HG02938 (cell line): Measurements from ENCODE around the gene GLI1.
A peak's percentile ranks its signal among the peaks of the same experiment; 100 is the strongest.
"Not testable (repeated sequence)": the region's sequence is repeated elsewhere in the genome, so short reads cannot be mapped to it uniquely, and the experiment has no call there.

Experiments
- ATAC-seq: cut with Tn5 transposase; IDR thresholded peaks from one replicate; pipeline ENCODE4 v1.9.1; 2021; ENCODE audit warnings: mild to moderate bottlenecking, moderate library complexity; ENCODE audit not compliant: unreplicated experiment

The GLI1 gene

DNA sequence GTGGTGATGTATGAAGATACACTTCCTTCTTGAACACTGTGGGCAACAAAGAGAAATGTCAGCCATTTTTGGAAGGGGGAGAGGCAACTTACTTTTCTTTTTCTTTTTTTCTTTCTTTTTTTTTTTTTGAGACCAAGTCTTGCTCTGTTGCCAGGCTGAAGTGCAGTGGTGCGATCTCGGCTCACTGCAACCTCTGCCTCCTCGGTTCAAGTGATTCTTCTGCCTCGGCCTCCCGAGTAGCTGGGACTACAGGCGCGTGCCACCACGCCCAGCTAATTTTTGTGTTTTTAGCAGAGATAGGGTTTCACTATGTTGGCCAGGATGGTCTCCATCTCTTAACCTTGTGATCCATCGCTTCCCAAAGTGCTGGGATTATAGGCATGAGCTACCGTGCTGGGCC, 58.1 kb downstream of the GLI1 start:
- ATAC-seq, result not testable (repeated sequence)

DNA sequence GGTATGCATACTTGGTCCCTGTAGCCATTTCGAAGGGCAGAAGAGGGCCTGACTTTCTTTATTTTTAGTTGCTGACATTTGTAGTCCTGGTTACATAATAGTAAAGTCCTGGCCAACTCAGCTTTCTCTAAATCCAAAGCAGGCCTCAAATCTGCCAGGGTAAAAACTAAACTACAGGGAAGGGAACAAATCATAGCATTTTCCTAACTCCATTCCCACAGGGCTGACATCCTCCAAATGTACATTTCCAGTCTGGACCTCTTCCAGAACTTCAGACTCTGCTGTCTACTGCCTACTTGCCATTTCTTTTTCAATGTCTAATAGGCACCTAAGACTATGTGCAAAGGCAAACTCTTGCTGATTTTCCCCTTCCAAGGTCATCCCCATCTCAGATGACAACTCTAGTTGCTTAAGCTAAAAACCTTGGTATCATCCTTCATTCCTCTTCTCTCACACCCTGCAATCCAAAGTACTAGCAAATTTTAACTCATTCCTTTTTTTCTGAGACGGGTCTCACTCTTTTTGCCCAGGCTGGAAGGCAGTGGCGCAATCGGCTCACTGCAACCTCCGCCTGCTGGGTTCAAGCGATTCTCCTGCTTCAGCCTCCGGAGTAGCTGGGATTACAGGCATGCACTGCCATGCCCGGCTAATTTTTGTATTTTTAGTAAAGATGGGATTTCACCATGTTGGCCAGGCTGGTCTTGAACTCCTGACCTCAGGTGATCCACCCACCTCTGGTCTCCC, 58.8 kb downstream of the GLI1 start:
- no peak for ATAC-seq

DNA sequence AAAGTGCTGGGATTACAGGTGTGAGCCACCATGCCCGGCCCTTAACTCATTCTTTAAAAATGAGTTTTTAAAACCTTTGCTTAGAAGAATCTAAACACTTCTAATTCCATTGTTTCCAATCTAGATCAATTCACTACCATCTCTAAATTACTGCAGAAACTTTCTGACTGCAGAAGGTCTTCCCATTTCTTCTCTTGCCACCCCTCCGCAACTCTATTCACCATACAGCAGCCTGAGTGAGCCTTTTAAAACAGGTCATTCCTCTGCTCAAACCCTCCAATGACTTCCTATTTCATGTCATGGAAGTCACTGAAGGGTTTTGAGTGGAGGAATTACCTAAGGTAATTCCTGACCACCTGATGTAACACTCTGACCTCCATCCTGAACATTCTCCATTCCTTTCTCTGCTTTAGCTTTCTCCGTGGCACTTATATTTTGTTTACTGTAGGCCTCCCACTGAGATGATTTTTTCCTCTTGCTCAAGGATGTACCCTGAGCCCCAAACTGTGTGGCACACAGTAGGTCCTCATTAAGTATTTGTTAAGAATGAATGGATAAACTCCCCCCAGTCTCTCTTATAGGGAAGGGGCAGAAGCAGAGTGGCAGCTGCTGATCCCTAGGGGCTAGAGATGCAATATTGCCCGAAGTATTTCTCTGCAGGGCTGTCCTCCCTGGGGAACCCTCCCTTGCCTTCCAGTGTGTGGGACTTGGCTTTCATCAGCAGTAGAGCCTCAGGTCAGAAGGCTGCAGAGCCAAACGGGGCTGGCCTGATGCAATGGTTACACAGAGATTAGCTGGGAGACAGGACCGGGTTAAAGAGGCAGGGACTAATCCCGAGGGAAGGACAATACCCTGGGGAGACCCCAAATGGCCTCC, 59.6 kb downstream of the GLI1 start:
- ATAC-seq, result no peak

DNA sequence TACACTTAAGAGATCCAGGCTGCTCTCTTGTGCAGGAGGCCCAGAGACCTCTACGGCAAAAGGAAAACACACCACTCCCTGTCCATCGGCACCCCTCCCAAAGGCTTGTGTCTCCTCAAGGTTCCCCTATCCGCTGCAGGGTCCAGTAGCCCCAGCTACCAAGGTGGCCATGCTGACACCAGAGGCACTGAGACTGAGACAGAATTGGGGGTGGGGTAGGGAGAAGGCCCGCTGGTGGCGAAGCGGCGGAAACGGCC, 60.1 kb downstream of the GLI1 start:
- ATAC-seq, result peak; percentile 1

DNA sequence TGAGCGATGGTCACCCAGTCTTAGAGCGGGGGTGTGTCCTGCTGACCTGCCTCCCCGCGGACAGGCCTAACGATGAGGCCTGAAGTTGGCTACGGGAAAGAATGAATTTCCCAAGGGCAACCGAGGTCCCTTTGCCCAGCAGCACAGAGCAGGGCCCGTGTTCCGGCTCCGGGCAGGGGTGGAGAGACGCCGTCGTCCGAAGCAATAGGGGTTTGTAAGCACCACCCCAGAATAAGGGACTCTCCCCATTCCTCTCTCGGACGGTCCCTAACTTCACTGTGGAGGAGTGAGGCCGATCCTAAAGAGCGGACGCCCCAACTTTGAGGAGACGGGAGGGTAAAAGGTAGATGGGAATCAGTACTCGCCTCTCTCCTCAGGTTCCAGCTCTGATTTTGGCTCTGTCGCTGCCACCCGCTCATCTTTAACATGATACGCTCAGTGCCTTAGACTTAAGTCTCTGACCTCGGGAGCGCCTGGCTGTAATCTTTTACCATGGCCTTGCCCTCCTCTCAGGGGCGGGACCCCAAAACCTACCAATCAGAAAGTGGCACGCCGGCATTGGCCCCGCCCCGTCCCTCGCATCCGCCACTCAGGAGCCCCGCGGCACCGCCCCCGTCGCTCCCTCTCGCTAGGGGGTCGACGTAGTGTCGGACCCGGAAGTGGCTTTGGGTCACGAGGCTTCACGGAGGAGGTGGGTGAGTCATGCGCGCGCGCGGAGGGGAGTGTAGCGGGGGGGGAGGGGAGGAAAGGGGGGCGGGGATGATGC, 60.7 kb downstream of the GLI1 start, which contains the start of gene DDIT3:
TSS of gene DDIT3 (minus strand) at position 462 of the 766 bp plus-strand sequence. CDS start 3,108 bp downstream, outside the sequence.
- ATAC-seq, result peak; percentile 68

DNA sequence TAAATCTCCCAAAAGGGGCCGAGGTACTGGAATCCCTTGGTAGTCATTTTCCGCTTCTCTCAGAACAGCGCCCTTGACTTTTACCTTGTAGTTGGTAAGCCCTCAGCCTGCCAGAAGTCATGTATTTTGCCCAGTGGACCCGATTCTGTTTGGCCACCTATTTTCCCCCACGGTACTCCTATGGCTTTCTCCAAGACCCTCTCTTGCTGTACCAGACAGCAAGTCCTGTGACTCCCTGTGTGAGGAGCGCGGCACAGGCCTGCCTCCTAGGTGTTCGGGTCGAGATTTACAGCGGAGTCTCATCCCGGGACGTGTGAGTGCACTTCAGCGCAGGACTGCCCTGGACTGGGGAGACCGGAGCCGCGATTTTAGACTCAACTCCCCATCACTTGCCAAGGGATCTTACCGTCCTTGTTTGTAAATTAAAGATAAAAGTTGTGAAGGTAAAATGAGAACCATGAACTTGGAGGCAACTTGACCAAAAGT, 62.0 kb downstream of the GLI1 start:
- no peak for ATAC-seq
